GM19452 (cell line): Measurements from ENCODE around the gene GRAMD2A.

ENCODE experiments used
- ATAC-seq: cut with Tn5 transposase; IDR thresholded peaks from one replicate; pipeline ENCODE4 v1.9.1; 2021; ENCODE audit not compliant: unreplicated experiment

The GRAMD2A gene

GRCh38 chr15:72197460-72198355 is at the start of gene GRAMD2A:
TSS of gene GRAMD2A (minus strand) at chr15:72197787.
- no peak for ATAC-seq

- ATAC-seq, result no peak
Measured at GRCh38 chr15:72242775-72243370, 45.3 kb upstream of the GRAMD2A start.

GRCh38 chr15:72239652-72240051 is 42.1 kb upstream of the GRAMD2A start:
- no peak for ATAC-seq

GRCh38 chr15:72238586-72238985 is 41.0 kb upstream of the GRAMD2A start:
- ATAC-seq, result no peak

- no peak for ATAC-seq
Measured at GRCh38 chr15:72237853-72238224, 40.3 kb upstream of the GRAMD2A start.

GRCh38 chr15:72237029-72237852 is 39.7 kb upstream of the GRAMD2A start:
- ATAC-seq, result peak; percentile 86

- no peak for ATAC-seq
Measured at GRCh38 chr15:72236381-72237003, 38.9 kb upstream of the GRAMD2A start.

- ATAC-seq, result no peak
Measured at GRCh38 chr15:72235298-72235697, 37.7 kb upstream of the GRAMD2A start.

- ATAC-seq, result no peak
Measured at GRCh38 chr15:72233769-72234168, 36.2 kb upstream of the GRAMD2A start.

GRCh38 chr15:72231833-72232478 is 34.4 kb upstream of the GRAMD2A start:
- ATAC-seq, result no peak

GRCh38 chr15:72231066-72231832 is 33.7 kb upstream of the GRAMD2A start, which contains the start of gene PKM:
TSS of gene PKM (minus strand) at chr15:72231190. CDS start at chr15:72219097, 12,093 bp downstream.
- peak; percentile 48 for ATAC-seq

GRCh38 chr15:72230197-72231065 is 32.8 kb upstream of the GRAMD2A start:
- no peak for ATAC-seq

GRCh38 chr15:72229947-72230196 is 32.3 kb upstream of the GRAMD2A start:
- ATAC-seq, result no peak

GRCh38 chr15:72229076-72229946 is 31.7 kb upstream of the GRAMD2A start:
- ATAC-seq, result no peak

GRCh38 chr15:72227720-72228119 is 30.1 kb upstream of the GRAMD2A start:
- no peak for ATAC-seq

- ATAC-seq, result no peak
Measured at GRCh38 chr15:72227192-72227586, 29.6 kb upstream of the GRAMD2A start.

- ATAC-seq, result no peak
Measured at GRCh38 chr15:72223278-72223677, 25.7 kb upstream of the GRAMD2A start.

- ATAC-seq, result no peak
Measured at GRCh38 chr15:72222393-72222792, 24.8 kb upstream of the GRAMD2A start.
